Gastroesophageal sphincter (tissue), 4 donors: Measurements from ENCODE around the gene DPYD. TPM values are rescaled to one million over a fixed set of nuclear protein-coding genes. Genes with fewer than 3 reads are reported as not detected.

ENCODE experiments used
- ATAC-seq: fragments of 150-250 bp; one replicate; pipeline ENCODE4 v1.9.1; 2016; ENCODE audit warnings: mild to moderate bottlenecking, moderate library complexity
- H3K27ac ChIP-seq, 4 donors: fragments of 200-600 bp; sonication (generic) in 3 of 4; 1 replicate in 3 of 4; 2 replicates in 1 of 4; pipeline ENCODE4 v1.5.1; 2016 to 2019
- H3K27me3 ChIP-seq: fragments of 200-600 bp; sonication (generic); one replicate; pipeline ENCODE4 v1.5.1; 2019
- H3K36me3 ChIP-seq, 2 donors: fragments of 200-600 bp; sonication (generic); one replicate each; pipeline ENCODE4 v1.5.1; 2019; ENCODE audit warnings: control low read depth in 1 of 2
- H3K4me1 ChIP-seq, 3 donors: fragments of 200-600 bp; sonication (generic); 1 replicate in 2 of 3; 2 replicates in 1 of 3; pipeline ENCODE4 v1.5.1; 2016 to 2019; ENCODE audit warnings: control low read depth in 2 of 3
- H3K4me3 ChIP-seq, 2 donors: fragments of 200-600 bp; sonication (generic); one replicate each; pipeline ENCODE4 v1.5.1; 2019; ENCODE audit warnings: mild to moderate bottlenecking in 1 of 2, moderate library complexity in 1 of 2
- H3K9me3 ChIP-seq, 3 donors: fragments of 200-600 bp; sonication (generic); one replicate each; pipeline ENCODE4 v1.5.1; 2017 to 2019; ENCODE audit warnings: control low read depth in 2 of 3
- EP300 ChIP-seq: sonication (generic); formaldehyde crosslinking; IDR thresholded peaks from one replicate; pipeline ENCODE4 v1.6.1; 2017; ENCODE audit warnings: antibody characterized with exemption, mild to moderate bottlenecking
- POLR2A ChIP-seq, 2 donors: fragments of 450-650 bp; IDR thresholded peaks; one replicate each; pipeline ENCODE4 v1.6.1; 2017; ENCODE audit warnings: antibody characterized with exemption in 2 of 2, mild to moderate bottlenecking in 2 of 2, moderate library complexity in 1 of 2
- POLR2AphosphoS5 ChIP-seq: sonication (generic); formaldehyde crosslinking; IDR thresholded peaks from one replicate; pipeline ENCODE4 v1.6.1; 2017; ENCODE audit warnings: antibody characterized with exemption
- WGBS, 2 donors: methylation state at CpG; one replicate each; pipeline ENCODE4 v1.1.5; 2018; ENCODE audit warnings: low coverage in 1 of 2; 5-methylcytosine and 5-hydroxymethylcytosine counted together
- total RNA-seq, 4 donors: library from RNA; depleted of rRNA; stranded (reverse); fragments of >200 nt; gene quantifications; one replicate each; pipeline ENCODE4 v1.1.0, GENCODE V29; 2016
- TF ChIP-seq, protein P1 (sequence below), 4 experiments: fragments of 200-600 bp in 2 of 4; fragments of 450-650 bp in 2 of 4; sonication (generic) in 1 of 4; IDR thresholded peaks; one replicate each; pipeline ENCODE4 v1.5.1; 2017 to 2019; ENCODE audit warnings: antibody characterized with exemption in 4 of 4, mild to moderate bottlenecking in 2 of 4, moderate library complexity in 2 of 4

The DPYD gene
- total RNA-seq, 4 donors from 2014 or later: 31.2 to 53.0 (median 43.2) TPM

DNA sequence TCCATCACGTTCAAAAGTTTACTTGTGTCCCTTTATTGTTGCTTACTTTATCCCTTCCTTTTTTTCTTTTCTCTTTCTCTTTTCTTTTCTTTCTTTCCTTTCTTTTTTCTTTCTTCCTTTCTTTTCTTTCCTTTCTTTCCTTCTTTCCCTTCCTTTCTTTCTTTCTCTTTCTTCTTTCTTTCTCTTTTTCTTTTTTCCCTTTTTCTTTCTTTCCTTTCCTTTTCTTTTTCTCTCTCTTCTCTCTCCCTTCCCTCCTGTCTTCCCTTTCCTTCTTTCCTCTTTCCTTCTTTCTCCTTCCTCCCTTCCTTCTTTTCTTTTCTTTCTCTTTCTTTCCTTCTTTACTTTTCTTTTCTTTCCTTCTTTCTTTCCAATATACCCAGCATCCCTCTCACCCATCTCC is 391.2 kb downstream of the DPYD start:
- Histone ChIP-seq H3K4me1 (no peaks in the 10 kb centered on the region), H3K27me3 (no peaks in the 10 kb centered on the region), H3K27ac (no peak overlapping the region), H3K36me3 (peaks cover 0 to 4% of the 10 kb centered on the region in 2 donors), H3K4me3 (no peak overlapping the region), H3K9me3 (no peaks in the 10 kb centered on the region)
- WGBS, 2 donors: 82 to 90% methylated on average over 1 of the region's 1 CpG
- TF ChIP-seq POLR2AphosphoS5 (no peak), EP300 (no peak), POLR2A (IDR thresholded peaks at IDR 0.05) (no peak)
- TF ChIP-seq, protein P1, sequence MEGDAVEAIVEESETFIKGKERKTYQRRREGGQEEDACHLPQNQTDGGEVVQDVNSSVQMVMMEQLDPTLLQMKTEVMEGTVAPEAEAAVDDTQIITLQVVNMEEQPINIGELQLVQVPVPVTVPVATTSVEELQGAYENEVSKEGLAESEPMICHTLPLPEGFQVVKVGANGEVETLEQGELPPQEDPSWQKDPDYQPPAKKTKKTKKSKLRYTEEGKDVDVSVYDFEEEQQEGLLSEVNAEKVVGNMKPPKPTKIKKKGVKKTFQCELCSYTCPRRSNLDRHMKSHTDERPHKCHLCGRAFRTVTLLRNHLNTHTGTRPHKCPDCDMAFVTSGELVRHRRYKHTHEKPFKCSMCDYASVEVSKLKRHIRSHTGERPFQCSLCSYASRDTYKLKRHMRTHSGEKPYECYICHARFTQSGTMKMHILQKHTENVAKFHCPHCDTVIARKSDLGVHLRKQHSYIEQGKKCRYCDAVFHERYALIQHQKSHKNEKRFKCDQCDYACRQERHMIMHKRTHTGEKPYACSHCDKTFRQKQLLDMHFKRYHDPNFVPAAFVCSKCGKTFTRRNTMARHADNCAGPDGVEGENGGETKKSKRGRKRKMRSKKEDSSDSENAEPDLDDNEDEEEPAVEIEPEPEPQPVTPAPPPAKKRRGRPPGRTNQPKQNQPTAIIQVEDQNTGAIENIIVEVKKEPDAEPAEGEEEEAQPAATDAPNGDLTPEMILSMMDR (IDR thresholded peaks at IDR 0.05): no peak
- ATAC-seq: no peak

DNA sequence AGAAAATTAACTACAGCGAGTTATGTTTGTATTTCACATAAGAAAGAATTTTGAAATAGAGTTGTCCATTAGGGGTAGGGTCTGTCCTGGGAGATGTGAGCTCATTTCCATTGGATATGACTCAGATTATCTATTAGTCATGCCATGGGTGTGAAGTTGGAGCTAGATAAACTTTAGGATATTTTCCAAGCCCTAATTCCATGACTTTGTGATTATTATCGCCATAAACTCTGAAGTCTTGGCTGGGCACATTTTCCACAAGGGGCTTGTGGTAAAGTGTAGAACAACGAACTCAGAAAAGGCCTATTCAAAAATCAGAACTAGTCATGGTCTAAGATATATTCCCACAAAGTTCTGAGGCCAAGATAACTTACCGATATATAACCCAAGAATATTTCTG is 396.6 kb downstream of the DPYD start:
- Histone ChIP-seq H3K4me3 (no peak overlapping the region), H3K27ac (no peak overlapping the region), H3K9me3 (no peaks in the 10 kb centered on the region), H3K4me1 (no peaks in the 10 kb centered on the region), H3K27me3 (no peaks in the 10 kb centered on the region), H3K36me3 (peaks cover 0 to 4% of the 10 kb centered on the region in 2 donors)
- TF ChIP-seq POLR2A (IDR thresholded peaks at IDR 0.05) (no peak), POLR2AphosphoS5 (no peak), EP300 (no peak)
- TF ChIP-seq, protein P1 (IDR thresholded peaks at IDR 0.05): no peak
- no peak for ATAC-seq
- 87 to 91% methylated on average over 3 to 4 of the region's 4 CpGs for WGBS, 2 donors

DNA sequence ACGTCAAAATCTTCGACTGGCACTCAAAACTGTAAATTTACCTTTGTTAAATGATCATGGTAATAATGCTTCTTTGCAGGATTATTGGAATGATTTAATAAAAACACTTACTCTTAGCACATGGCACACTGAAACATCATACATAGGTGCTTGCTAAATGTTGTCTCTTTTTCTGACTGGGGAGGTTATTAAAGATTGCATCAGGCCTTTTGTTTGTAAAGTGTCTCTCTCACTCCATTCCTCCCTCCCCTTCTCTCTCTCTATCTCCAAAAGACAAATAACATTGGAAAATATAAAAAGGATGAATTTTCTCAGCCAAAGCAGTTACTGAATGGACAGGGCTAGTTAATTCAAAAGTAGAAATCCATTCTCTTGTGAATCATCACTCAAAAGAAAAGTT is 404.2 kb downstream of the DPYD start:
- Histone ChIP-seq H3K4me3 (no peak overlapping the region), H3K9me3 (no peaks in the 10 kb centered on the region), H3K27ac (no peak overlapping the region), H3K27me3 (no peaks in the 10 kb centered on the region), H3K4me1 (no peaks in the 10 kb centered on the region), H3K36me3 (no peaks in the 10 kb centered on the region)
- no peak for TF ChIP-seq POLR2AphosphoS5
- no peak for TF ChIP-seq EP300
- TF ChIP-seq, protein P1 (IDR thresholded peaks at IDR 0.05): no peak
- no peak for TF ChIP-seq POLR2A (IDR thresholded peaks at IDR 0.05)
- WGBS, 2 donors: 95 to 100% methylated on average over 2 of the region's 2 CpGs
- no peak for ATAC-seq

DNA sequence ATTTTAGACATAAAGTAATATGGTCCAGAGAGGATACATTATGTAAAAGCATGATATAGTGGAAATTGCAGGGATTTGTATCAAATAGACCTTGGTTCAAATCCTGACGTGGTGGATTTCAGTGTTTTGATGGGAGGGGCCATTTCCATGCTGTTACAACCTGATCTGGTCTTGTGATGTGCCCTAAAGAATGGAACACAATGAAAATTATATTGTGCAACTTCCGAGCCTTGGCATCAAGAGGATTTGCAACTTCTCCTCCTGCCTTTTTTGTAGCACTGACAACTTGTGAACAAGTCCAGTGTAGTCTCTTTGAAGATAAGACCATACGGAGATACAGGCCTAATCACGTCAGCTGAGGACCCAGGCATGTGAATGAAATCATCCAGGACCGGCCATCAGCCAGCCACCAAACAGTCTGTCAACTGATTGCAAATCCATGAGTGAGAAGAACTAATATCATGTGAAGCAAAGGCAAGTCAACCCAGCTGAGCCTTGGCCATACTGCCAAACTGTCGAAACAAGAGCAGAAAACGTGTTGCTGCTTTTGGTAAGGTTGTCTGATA is 412.1 kb downstream of the DPYD start:
- no peak for ATAC-seq
- Histone ChIP-seq H3K4me1 (no peaks in the 10 kb centered on the region), H3K36me3 (peaks cover 0 to 6% of the 10 kb centered on the region in 2 donors), H3K27ac (no peak overlapping the region), H3K4me3 (no peak overlapping the region), H3K27me3 (no peaks in the 10 kb centered on the region), H3K9me3 (peaks cover 0 to 5% (median 0%) of the 10 kb centered on the region in 3 donors)
- WGBS, 2 donors: 84 to 89% methylated on average over 5 to 7 of the region's 7 CpGs
- TF ChIP-seq, protein P1 (IDR thresholded peaks at IDR 0.05): no peak
- TF ChIP-seq EP300: no peak
- no peak for TF ChIP-seq POLR2AphosphoS5
- no peak for TF ChIP-seq POLR2A (IDR thresholded peaks at IDR 0.05)

DNA sequence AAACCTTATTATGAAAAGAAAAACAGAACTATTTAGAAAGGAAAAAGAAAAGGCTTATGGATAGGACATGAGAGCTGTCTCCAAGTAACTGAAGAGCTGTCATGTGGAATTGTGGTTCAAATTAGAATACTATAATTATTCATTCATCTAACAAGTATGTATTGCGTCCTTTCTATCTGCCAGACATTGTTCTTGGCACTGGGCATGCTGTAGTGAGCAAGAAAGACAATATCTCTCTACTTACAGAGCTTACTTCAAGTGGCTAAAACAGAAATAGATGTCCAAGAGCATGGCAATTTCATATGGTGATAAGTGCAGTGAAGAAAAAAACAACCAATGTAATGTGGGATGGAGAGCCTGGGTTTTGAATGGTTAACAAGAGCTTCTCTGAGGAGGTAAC is 413.0 kb downstream of the DPYD start:
- Histone ChIP-seq H3K4me3 (no peak overlapping the region), H3K9me3 (peaks cover 0 to 5% (median 0%) of the 10 kb centered on the region in 3 donors), H3K4me1 (no peaks in the 10 kb centered on the region), H3K27ac (no peak overlapping the region), H3K36me3 (peaks cover 0 to 6% of the 10 kb centered on the region in 2 donors), H3K27me3 (no peaks in the 10 kb centered on the region)
- 67% methylated on average over 1 of the region's 1 CpG for WGBS, 2 donors
- TF ChIP-seq, protein P1 (IDR thresholded peaks at IDR 0.05): no peak
- TF ChIP-seq POLR2A (IDR thresholded peaks at IDR 0.05): no peak
- no peak for TF ChIP-seq POLR2AphosphoS5
- no peak for TF ChIP-seq EP300
- ATAC-seq: no peak
